Naive thymus-derived CD4-positive, alpha-beta T cell (primary cell): ENCODE results near the gene ZNF414. TPM values are rescaled to one million over a fixed set of nuclear protein-coding genes. Genes with fewer than 3 reads are reported as not detected.

ENCODE experiments used
- ATAC-seq: fragments of 150-1000 bp; cut with Tn5 transposase; 2 replicates; pipeline ENCODE4 v1.10.0; 2021; ENCODE audit warnings: mild to moderate bottlenecking, moderate library complexity
- CTCF ChIA-PET: fragments of 350-600 bp; sonication (Branson Sonifier 250); formaldehyde crosslinking; loops from one replicate; lab custom pipeline; 2021; ENCODE audit warnings: antibody characterized with exemption; lab: Charles Lee
- POLR2A ChIA-PET: fragments of 350-600 bp; sonication (Branson Sonifier 250); formaldehyde crosslinking; loops from one replicate; lab custom pipeline; 2021; ENCODE audit warnings: antibody characterized with exemption, inconsistent platforms; lab: Charles Lee
- DNase-seq, 9 donors: peaks; one replicate each; pipeline versions ENCODE4 v3.0.0 to v3.0.0-alpha.2; 2020 to 2022; ENCODE audit warnings: mixed read lengths in 1 of 9
- H3K27ac ChIP-seq: one replicate; pipeline ENCODE4 v1.7.0; 2013; ENCODE audit warnings: mild to moderate bottlenecking, low read depth, low read length, moderate library complexity
- H3K27me3 ChIP-seq, 2 donors: one replicate each; pipeline ENCODE4 v1.7.0; 2013; ENCODE audit warnings: low read length in 2 of 2, mild to moderate bottlenecking in 2 of 2, moderate library complexity in 2 of 2; ENCODE audit not compliant: control insufficient read depth in 2 of 2, insufficient read depth in 2 of 2
- H3K36me3 ChIP-seq, 3 experiments: 1 replicate in 2 of 3; 2 replicates in 1 of 3; pipeline ENCODE4 v1.7.0; 2013; ENCODE audit warnings: low read length in 3 of 3, mild to moderate bottlenecking in 3 of 3, moderate library complexity in 1 of 3; ENCODE audit not compliant: insufficient read depth in 3 of 3, control insufficient read depth in 2 of 3
- H3K4me1 ChIP-seq, 2 donors: one replicate each; pipeline ENCODE4 v1.7.0; 2013; ENCODE audit warnings: low read length in 2 of 2, mild to moderate bottlenecking in 2 of 2, moderate library complexity in 1 of 2; ENCODE audit not compliant: control insufficient read depth in 2 of 2, insufficient read depth in 2 of 2
- H3K4me3 ChIP-seq: 2 replicates; pipeline ENCODE4 v1.7.0; 2013; ENCODE audit warnings: mild to moderate bottlenecking, low read length
- H3K9me3 ChIP-seq, 3 experiments: 1 replicate in 2 of 3; 2 replicates in 1 of 3; pipeline ENCODE4 v1.7.0; 2013; ENCODE audit warnings: low read length in 3 of 3; ENCODE audit not compliant: control insufficient read depth in 2 of 3
- H3K27ac Mint-ChIP-seq, 9 donors: one replicate each; pipeline ENCODE4 v1.8.0; 2020 to 2022; ENCODE audit warnings: mixed read lengths in 9 of 9, mild to moderate bottlenecking in 8 of 9, moderate library complexity in 5 of 9, inconsistent platforms in 2 of 9
- H3K27me3 Mint-ChIP-seq, 5 donors: one replicate each; pipeline ENCODE4 v1.8.0; 2021 to 2022; ENCODE audit warnings: mixed read lengths in 5 of 5, mild to moderate bottlenecking in 1 of 5
- H3K36me3 Mint-ChIP-seq, 5 donors: one replicate each; pipeline ENCODE4 v1.8.0; 2020 to 2022; ENCODE audit warnings: mixed read lengths in 5 of 5, mild to moderate bottlenecking in 3 of 5, inconsistent platforms in 1 of 5
- H3K4me1 Mint-ChIP-seq, 7 donors: one replicate each; pipeline ENCODE4 v1.8.0; 2020 to 2022; ENCODE audit warnings: mixed read lengths in 7 of 7, mild to moderate bottlenecking in 3 of 7, inconsistent platforms in 1 of 7
- H3K4me3 Mint-ChIP-seq, 10 donors: one replicate each; pipeline ENCODE4 v1.8.0; 2020 to 2022; ENCODE audit warnings: mild to moderate bottlenecking in 10 of 10, mixed read lengths in 10 of 10, moderate library complexity in 6 of 10, inconsistent platforms in 2 of 10
- H3K9me3 Mint-ChIP-seq, 11 donors: one replicate each; pipeline ENCODE4 v1.8.0; 2020 to 2022; ENCODE audit warnings: mixed read lengths in 11 of 11, mild to moderate bottlenecking in 4 of 11, inconsistent platforms in 1 of 11, moderate library complexity in 1 of 11
- intact Hi-C, 2 donors: fragments of 100-400 bp; cut with micrococcal nuclease; formaldehyde crosslinking; loops; one replicate each; pipeline ENCODE4 v1.15.1; 2023
- polyA plus RNA-seq, 2 donors: library from polyadenylated mRNA; unstranded; fragments of 300-500 nt; fragmentation: Illumina TruSeq; gene quantifications; one replicate each; pipeline ENCODE4 v1.2.3, GENCODE V29; 2021
- total RNA-seq, 6 experiments: library from RNA in 5 of 6; stranded (reverse) in 5 of 6; gene quantifications; 1 replicate in 5 of 6; 2 replicates in 1 of 6; pipeline ENCODE4 v1.2.3 and lab custom pipeline; 2021 to 2026

ZNF414 gene
- total and polyA plus RNA-seq, 7 experiments from 2014 or later: 20.2 to 69.2 (median 51.1) TPM

DNA sequence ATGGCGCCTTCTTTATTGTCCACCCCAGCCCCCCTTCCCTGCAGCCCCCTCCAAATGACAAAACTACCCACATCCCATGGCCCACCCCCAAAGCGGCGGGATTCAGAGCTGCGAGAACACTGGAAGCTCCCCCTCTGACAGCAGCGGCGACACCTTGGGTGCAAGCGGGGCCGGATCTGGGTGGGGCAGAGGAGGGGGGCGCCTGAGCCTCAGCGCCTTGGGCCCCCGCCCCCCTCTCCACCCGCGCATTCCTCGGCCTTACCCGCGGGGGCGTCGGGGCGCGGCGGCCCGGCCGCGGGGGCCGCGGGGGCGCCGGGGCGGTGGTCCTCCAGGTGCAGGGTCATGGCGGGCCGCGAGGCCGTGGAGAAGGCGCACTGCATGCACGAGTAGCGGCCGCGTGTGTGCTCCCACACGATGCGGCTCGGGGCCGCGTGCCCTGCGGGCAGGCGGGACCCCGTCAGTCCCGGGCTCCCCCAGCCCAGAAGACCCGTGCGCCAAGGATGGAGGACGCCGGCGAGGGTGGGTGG is 3.3 kb downstream of the ZNF414 start:
- no peaks in the 10 kb centered on the region for H3K27me3 Mint-ChIP-seq
- intact Hi-C loops: loop anchor here in 1 of 2 donors (10.0 kb wide), 1 partner anchor 1594 kb away; the partner anchor contains the start of genes ANGPTL6 and PPAN
- H3K4me1 Mint-ChIP-seq: peaks cover 16 to 38% (median 30%) of the 10 kb centered on the region in 7 donors
- CTCF ChIA-PET: interaction anchor here (2.9 kb wide), 1 partner anchor 69 kb away, joined by 22 read pairs; no protein-coding TSS in a partner anchor
- Histone ChIP-seq H3K4me1 (peaks cover 31 to 35% of the 10 kb centered on the region in 2 donors), H3K27me3 (no peaks in the 10 kb centered on the region), H3K36me3 (peaks cover 0 to 25% (median 0%) of the 10 kb centered on the region in 3 experiments), H3K27ac (no peak overlapping the region), H3K4me3 (no peak overlapping the region), H3K9me3 (no peaks in the 10 kb centered on the region)
- H3K36me3 Mint-ChIP-seq: peaks cover 0 to 16% (median 0%) of the 10 kb centered on the region in 5 donors
- DNase-seq (no peak), ATAC-seq (no peak)
- no peak overlapping the region for H3K4me3 Mint-ChIP-seq
- POLR2A ChIA-PET: interaction anchor here (0.6 to 1.0 kb wide), 3 partner anchors 52 to 66 kb away, joined by 3 to 5 read pairs (median 4); partner anchors contain the start of gene MYO1F
- H3K9me3 Mint-ChIP-seq: peaks cover 0 to 2% (median 0%) of the 10 kb centered on the region in 11 donors
- H3K27ac Mint-ChIP-seq: no peak overlapping the region

DNA sequence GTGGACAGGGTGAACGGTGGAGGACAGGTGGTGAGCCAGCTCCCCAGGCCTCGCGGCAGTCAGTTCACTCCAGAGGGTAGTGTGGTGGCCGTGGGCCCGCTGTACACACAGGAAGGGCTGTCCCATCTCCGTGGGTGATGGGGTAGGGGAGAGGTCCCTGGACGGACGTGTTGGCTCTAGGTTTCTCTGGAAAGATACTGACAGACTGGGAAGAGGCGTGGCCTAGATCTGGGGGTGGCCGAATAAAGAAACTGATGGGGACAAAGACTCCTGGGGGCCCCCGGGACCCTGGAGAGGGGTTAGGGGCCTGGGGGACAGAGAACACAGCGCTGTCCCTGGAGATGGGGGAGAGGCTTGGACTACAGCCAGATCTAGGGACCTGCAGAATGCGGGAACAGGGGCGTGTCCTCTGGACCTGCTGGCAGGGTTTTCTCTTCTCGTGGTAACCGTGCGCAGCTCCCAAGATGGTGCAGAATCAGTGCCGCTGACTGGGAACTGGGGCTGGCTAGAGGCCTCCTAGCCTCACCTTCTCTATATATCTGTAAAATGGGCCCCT is 7.5 kb downstream of the ZNF414 start:
- H3K4me1 Mint-ChIP-seq: peaks cover 5 to 25% (median 16%) of the 10 kb centered on the region in 7 donors
- ChIA-PET POLR2A (interaction anchor here (0.6 to 6.8 kb wide), 13 partner anchors 9 to 159 kb away, joined by 3 to 74 read pairs (median 4); partner anchors contain the start of genes MYO1F and ZNF414), CTCF (interaction anchor here (0.6 to 5.4 kb wide), 9 partner anchors 9 to 1747 kb away, joined by 3 to 70 read pairs (median 5); partner anchors contain the start of genes MARCHF2 and MYO1F)
- intact Hi-C loops: loop anchor here (1.0 to 5.0 kb wide), 6 partner anchors 11 to 239 kb away; partner anchors contain the start of gene MARCHF2 (in 2 of the 2)
- Histone ChIP-seq H3K4me1 (peaks cover 5 to 15% of the 10 kb centered on the region in 2 donors), H3K27me3 (no peaks in the 10 kb centered on the region), H3K4me3 (peak overlapping the region; percentile 75), H3K9me3 (no peaks in the 10 kb centered on the region), H3K27ac (peak overlapping the region; percentile 76), H3K36me3 (peaks cover 0 to 22% (median 0%) of the 10 kb centered on the region in 3 experiments)
- no peak for DNase-seq
- peaks cover 0 to 3% (median 0%) of the 10 kb centered on the region in 5 donors for H3K36me3 Mint-ChIP-seq
- H3K4me3 Mint-ChIP-seq: peak overlapping the region; percentile 64 to 97 (median 92)
- H3K27me3 Mint-ChIP-seq: no peaks in the 10 kb centered on the region
- ATAC-seq: no peak
- H3K9me3 Mint-ChIP-seq: no peaks in the 10 kb centered on the region
- peak overlapping the region; percentile 54 to 89 (median 84) for H3K27ac Mint-ChIP-seq

DNA sequence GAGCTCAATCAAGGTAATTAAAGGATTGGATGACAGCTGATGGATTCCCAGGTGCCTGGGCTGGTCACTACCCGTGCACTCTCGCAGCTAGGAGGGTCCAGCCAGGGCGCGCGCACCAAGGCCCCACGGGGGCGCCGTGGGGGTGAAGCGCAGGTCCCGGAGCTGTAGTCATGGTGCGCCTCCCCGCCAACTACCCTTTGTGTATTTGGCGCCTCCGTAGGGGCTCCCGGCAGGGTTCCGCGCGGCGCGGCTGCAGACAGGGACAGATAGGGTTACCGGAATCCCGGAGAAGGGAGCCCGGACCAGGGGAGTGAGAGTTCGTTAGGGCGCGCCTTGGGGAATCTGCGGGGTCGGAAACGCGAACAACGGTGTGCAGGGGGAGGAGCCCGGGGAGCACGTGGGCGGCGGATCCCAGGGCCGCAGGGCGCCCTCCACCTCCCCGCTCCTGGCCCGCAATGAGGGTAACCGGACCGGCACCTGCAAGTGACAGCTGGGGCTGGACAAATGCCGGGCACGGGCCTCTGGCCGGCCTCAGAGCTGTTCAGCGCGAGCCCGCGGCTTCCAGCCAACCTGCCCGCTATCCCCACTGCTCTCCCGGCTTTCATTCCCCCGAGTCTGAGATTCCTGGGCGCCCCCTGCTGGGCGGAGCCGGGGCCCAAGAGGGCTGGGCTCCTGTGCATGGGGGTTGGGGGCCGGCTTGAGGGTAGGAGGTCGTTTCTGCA is 8.1 kb downstream of the ZNF414 start:
- intact Hi-C loops: loop anchor here (1.0 to 5.0 kb wide), 6 partner anchors 11 to 239 kb away; partner anchors contain the start of gene MARCHF2 (in 2 of the 2)
- DNase-seq (peak; percentile 40 to 80 (median 65)), ATAC-seq (peak; percentile 74)
- Mint-ChIP-seq H3K4me3 (peak overlapping the region; percentile 88 to 97 (median 92)), H3K4me1 (peaks cover 9 to 29% (median 20%) of the 10 kb centered on the region in 7 donors), H3K27me3 (no peaks in the 10 kb centered on the region), H3K36me3 (peaks cover 0 to 3% (median 0%) of the 10 kb centered on the region in 5 donors), H3K27ac (peak overlapping the region; percentile 75 to 92 (median 86)), H3K9me3 (no peaks in the 10 kb centered on the region)
- peak overlapping the region; percentile 76 for H3K27ac ChIP-seq
- no peaks in the 10 kb centered on the region for H3K27me3 ChIP-seq
- peaks cover 5 to 15% of the 10 kb centered on the region in 2 donors for H3K4me1 ChIP-seq
- H3K36me3 ChIP-seq: peaks cover 0 to 15% (median 0%) of the 10 kb centered on the region in 3 experiments
- H3K4me3 ChIP-seq: peak overlapping the region; percentile 75
- ChIA-PET CTCF (interaction anchor here (0.7 to 5.4 kb wide), 11 partner anchors 9 to 136 kb away, joined by 3 to 70 read pairs (median 5); partner anchors contain the start of genes MARCHF2 and MYO1F), POLR2A (interaction anchor here (0.6 to 6.8 kb wide), 16 partner anchors 10 to 296 kb away, joined by 3 to 74 read pairs (median 4); partner anchors contain the start of genes MYO1F and ZNF414)
- H3K9me3 ChIP-seq: no peaks in the 10 kb centered on the region

DNA sequence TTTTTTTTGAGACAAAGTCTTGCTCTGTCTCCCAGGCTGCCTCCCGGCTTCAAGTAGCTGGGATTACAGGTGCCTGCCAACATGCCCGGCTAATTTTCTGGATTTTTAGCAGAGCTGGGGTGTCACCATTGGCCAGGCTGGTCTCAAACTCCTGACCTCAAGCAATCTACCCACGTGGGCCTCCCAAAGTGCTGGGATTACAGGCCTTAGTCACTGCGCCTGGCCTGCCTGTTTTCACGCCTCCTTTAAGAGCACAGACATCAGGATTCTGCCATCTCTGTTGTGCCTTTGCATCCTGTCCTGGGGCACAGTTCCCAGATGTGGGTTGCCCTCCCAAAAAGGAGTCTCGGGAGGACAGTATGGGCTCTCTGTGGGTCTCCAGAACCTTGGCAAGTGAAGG is 9.0 kb downstream of the ZNF414 start:
- Histone ChIP-seq H3K36me3 (peaks cover 0 to 11% (median 0%) of the 10 kb centered on the region in 3 experiments), H3K27ac (no peak overlapping the region), H3K4me1 (peaks cover 5 to 15% of the 10 kb centered on the region in 2 donors), H3K27me3 (no peaks in the 10 kb centered on the region), H3K9me3 (no peaks in the 10 kb centered on the region), H3K4me3 (no peak overlapping the region)
- intact Hi-C loops: loop anchor here (1.0 to 5.0 kb wide), 3 partner anchors 18 to 238 kb away; no protein-coding TSS in a partner anchor
- CTCF ChIA-PET: interaction anchor here (0.7 to 5.4 kb wide), 7 partner anchors 8 to 137 kb away, joined by 3 to 70 read pairs (median 4); partner anchors contain the start of gene MYO1F
- peak overlapping the region; percentile 42 to 93 (median 71) for H3K4me3 Mint-ChIP-seq
- H3K27me3 Mint-ChIP-seq: no peaks in the 10 kb centered on the region
- POLR2A ChIA-PET: interaction anchor here (0.6 to 6.8 kb wide), 8 partner anchors 9 to 73 kb away, joined by 3 to 74 read pairs (median 8); partner anchors contain the start of genes MYO1F and ZNF414
- peaks cover 17 to 36% (median 28%) of the 10 kb centered on the region in 7 donors for H3K4me1 Mint-ChIP-seq
- peaks cover 0 to 3% (median 0%) of the 10 kb centered on the region in 5 donors for H3K36me3 Mint-ChIP-seq
- no peaks in the 10 kb centered on the region for H3K9me3 Mint-ChIP-seq
- DNase-seq (no peak), ATAC-seq (no peak)
- H3K27ac Mint-ChIP-seq: peak overlapping the region in 2 of 9 donors; percentile 6 to 14

DNA sequence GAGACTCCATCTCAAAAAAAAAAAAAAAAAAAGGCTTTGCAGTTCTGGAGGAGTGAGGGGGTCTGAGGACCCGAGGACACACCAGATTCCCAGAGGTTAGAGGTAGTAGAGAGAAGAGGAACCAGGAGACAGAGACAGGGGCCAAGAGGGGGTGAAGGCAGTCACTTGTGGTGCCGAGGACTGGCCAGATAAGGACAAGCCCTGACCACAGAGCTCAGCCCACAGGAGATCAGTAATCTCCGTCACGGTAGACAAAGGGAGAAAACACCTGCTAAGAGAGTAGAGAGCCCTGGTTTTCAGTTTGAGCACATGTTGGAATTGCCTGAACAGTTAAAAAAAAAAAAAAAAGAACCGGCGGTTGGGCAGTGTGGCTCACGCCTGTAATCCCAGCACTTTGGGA is 9.8 kb downstream of the ZNF414 start:
- Histone ChIP-seq H3K27ac (no peak overlapping the region), H3K9me3 (no peaks in the 10 kb centered on the region), H3K4me3 (no peak overlapping the region), H3K27me3 (no peaks in the 10 kb centered on the region), H3K36me3 (peaks cover 0 to 5% (median 0%) of the 10 kb centered on the region in 3 experiments), H3K4me1 (peaks cover 5 to 15% of the 10 kb centered on the region in 2 donors)
- peaks cover 0 to 3% (median 0%) of the 10 kb centered on the region in 5 donors for H3K36me3 Mint-ChIP-seq
- peak; percentile 36 for ATAC-seq
- ChIA-PET CTCF (interaction anchor here (0.7 to 5.4 kb wide), 2 partner anchors 9 to 75 kb away, joined by 3 to 70 read pairs; partner anchors contain the start of gene MYO1F), POLR2A (interaction anchor here (0.9 to 6.8 kb wide), 4 partner anchors 8 to 53 kb away, joined by 3 to 74 read pairs (median 10); partner anchors contain the start of gene ZNF414)
- H3K4me1 Mint-ChIP-seq: peaks cover 17 to 36% (median 28%) of the 10 kb centered on the region in 7 donors
- no peaks in the 10 kb centered on the region for H3K9me3 Mint-ChIP-seq
- H3K27me3 Mint-ChIP-seq: no peaks in the 10 kb centered on the region
- no peak for DNase-seq
- intact Hi-C loops: no loop called here
- H3K27ac Mint-ChIP-seq: peak overlapping the region in 3 of 9 donors; percentile 43 to 72 (median 46)
- H3K4me3 Mint-ChIP-seq: peak overlapping the region in 9 of 10 donors; percentile 27 to 64 (median 39)
